HepG2 (cell line): Measurements from ENCODE around the gene SNRPD1. TPM values are rescaled to one million over a fixed set of nuclear protein-coding genes. Genes with fewer than 3 reads are reported as not detected.
A peak's percentile ranks its signal among the peaks of the same experiment; 100 is the strongest.

Source experiments
- BCL6 ChIP-seq: IDR thresholded peaks from 2 replicates; pipeline ENCODE4 v1.6.1; 2016; ENCODE audit warnings: missing genetic modification reagents, missing compliant biosample characterization
- BORCS8-MEF2B ChIP-seq: sonication (generic); formaldehyde crosslinking; IDR thresholded peaks from 2 replicates; pipeline ENCODE4 v1.8.0; 2022; ENCODE audit warnings: mild to moderate bottlenecking, missing genetic modification reagents
- CBX5 ChIP-seq: sonication (generic); formaldehyde crosslinking; IDR thresholded peaks from 2 replicates; pipeline ENCODE4 v1.4.0; 2020; ENCODE audit warnings: missing genetic modification reagents, borderline replicate concordance
- FOXM1 ChIP-seq: sonication (generic); formaldehyde crosslinking; IDR thresholded peaks from 2 replicates; pipeline ENCODE4 v1.5.0; 2020; ENCODE audit warnings: missing genetic modification reagents
- HNF4G ChIP-seq, 2 experiments: sonication (generic) in 1 of 2; formaldehyde crosslinking in 1 of 2; IDR thresholded peaks; 2 replicates each; pipeline versions ENCODE4 v1.4.0 to v1.6.1; 2011 to 2020; ENCODE audit warnings: borderline replicate concordance in 2 of 2, low read depth in 2 of 2, mild to moderate bottlenecking in 2 of 2, low read length in 1 of 2, missing genetic modification reagents in 1 of 2, moderate library complexity in 1 of 2
- HNRNPH1 ChIP-seq: fragments of 200-400 bp; formaldehyde crosslinking; optimal IDR thresholded peaks from 2 replicates; pipeline ENCODE3; 2017; ENCODE audit warnings: mild to moderate bottlenecking, low read depth, low read length
- JARID2 ChIP-seq: sonication (generic); formaldehyde crosslinking; IDR thresholded peaks from 2 replicates; pipeline ENCODE4 v1.8.1; 2023; ENCODE audit warnings: missing genetic modification reagents, inconsistent platforms; ENCODE audit not compliant: insufficient replicate concordance
- KDM5A ChIP-seq: fragments of 200-600 bp; sonication (generic); IDR thresholded peaks from 2 replicates; pipeline ENCODE4 v1.7.0; 2018; ENCODE audit warnings: antibody characterized with exemption, mild to moderate bottlenecking, low read length, borderline replicate concordance
- NR2F6 ChIP-seq, 2 experiments: IDR thresholded peaks; 2 replicates each; pipeline ENCODE4 v1.6.1; 2016; ENCODE audit warnings: antibody characterized with exemption in 1 of 2, mild to moderate bottlenecking in 1 of 2
- PHF8 ChIP-seq: sonication (generic); formaldehyde crosslinking; IDR thresholded peaks from 2 replicates; pipeline ENCODE4 v1.5.0; 2020; ENCODE audit warnings: missing genetic modification reagents
- PPARG ChIP-seq: conservative IDR thresholded peaks from 2 replicates; pipeline ENCODE4 v1.6.1; 2016; ENCODE audit warnings: missing biosample characterization, missing genetic modification reagents
- SIN3B ChIP-seq: fragments of 150-350 bp; IDR thresholded peaks from 2 replicates; pipeline ENCODE4 v1.6.1; 2014; ENCODE audit warnings: low read length
- SNAPC2 ChIP-seq: sonication (generic); formaldehyde crosslinking; IDR thresholded peaks from 2 replicates; pipeline ENCODE4 v1.8.1; 2022; ENCODE audit warnings: mild to moderate bottlenecking, missing genetic modification reagents
- YEATS4 ChIP-seq: sonication (generic); formaldehyde crosslinking; IDR thresholded peaks from 2 replicates; pipeline ENCODE4 v1.4.0; 2020; ENCODE audit warnings: missing genetic modification reagents, borderline replicate concordance
- ZNF460 ChIP-seq: sonication (generic); formaldehyde crosslinking; IDR thresholded peaks from 2 replicates; pipeline ENCODE4 v1.5.1; 2020; ENCODE audit warnings: missing genetic modification reagents, mild to moderate bottlenecking, borderline replicate concordance
- ZNF619 ChIP-seq: sonication (generic); formaldehyde crosslinking; IDR thresholded peaks from 2 replicates; pipeline ENCODE4 v1.4.0; 2020; ENCODE audit warnings: mild to moderate bottlenecking, missing genetic modification reagents
- ZNF790 ChIP-seq: sonication (generic); formaldehyde crosslinking; IDR thresholded peaks from 2 replicates; pipeline ENCODE4 v1.8.0; 2022; ENCODE audit warnings: missing genetic modification reagents, mild to moderate bottlenecking, borderline replicate concordance
- polyA plus RNA-seq, 8 experiments: library from polyadenylated mRNA; depleted of rRNA in 3 of 8; stranded (reverse) in 7 of 8; unstranded in 1 of 8; fragments of >200 nt; fragmentation: Illumina TruSeq in 4 of 8; extraction: Trizol in 4 of 8; gene quantifications; 2 replicates each; pipeline versions ENCODE4 v1.2.1 to v1.2.3, GENCODE V29; 2011 to 2016; ENCODE audit warnings: low read depth in 4 of 8, missing spikeins in 1 of 8, mixed read lengths in 1 of 8; ENCODE audit not compliant: insufficient read depth in 1 of 8
- total RNA-seq, 5 experiments: library from RNA; depleted of rRNA; stranded (reverse); fragments of >200 nt; fragmentation: Illumina TruSeq; extraction: Trizol; gene quantifications; 2 replicates each; pipeline ENCODE4 v1.2.3, GENCODE V29; 2016; ENCODE audit warnings: low read depth in 1 of 5
- TF ChIP-seq, protein P1 (sequence below): sonication (generic); formaldehyde crosslinking; IDR thresholded peaks from 2 replicates; pipeline ENCODE4 v1.5.0; 2020; ENCODE audit warnings: mild to moderate bottlenecking, missing genetic modification reagents
- TF ChIP-seq, protein P2 (sequence below): sonication (generic); formaldehyde crosslinking; IDR thresholded peaks from 2 replicates; pipeline ENCODE4 v1.4.0; 2020; ENCODE audit warnings: low read depth, mild to moderate bottlenecking, missing genetic modification reagents
- TF ChIP-seq, protein P3 (sequence below): sonication (generic); formaldehyde crosslinking; IDR thresholded peaks from 2 replicates; pipeline ENCODE4 v1.5.0; 2020; ENCODE audit warnings: missing genetic modification reagents, mild to moderate bottlenecking, borderline replicate concordance
- TF ChIP-seq, protein P4 (sequence below): fragments of 450-650 bp; IDR thresholded peaks from 2 replicates; pipeline ENCODE4 v1.6.1; 2017; ENCODE audit warnings: mild to moderate bottlenecking

Gene SNRPD1
- total and polyA plus RNA-seq, 2 of the 13 experiments (the other 11 are each of a cell fraction or from before 2014, with no cell fraction given) = 22.7 to 275 TPM

- TF ChIP-seq, protein P1, sequence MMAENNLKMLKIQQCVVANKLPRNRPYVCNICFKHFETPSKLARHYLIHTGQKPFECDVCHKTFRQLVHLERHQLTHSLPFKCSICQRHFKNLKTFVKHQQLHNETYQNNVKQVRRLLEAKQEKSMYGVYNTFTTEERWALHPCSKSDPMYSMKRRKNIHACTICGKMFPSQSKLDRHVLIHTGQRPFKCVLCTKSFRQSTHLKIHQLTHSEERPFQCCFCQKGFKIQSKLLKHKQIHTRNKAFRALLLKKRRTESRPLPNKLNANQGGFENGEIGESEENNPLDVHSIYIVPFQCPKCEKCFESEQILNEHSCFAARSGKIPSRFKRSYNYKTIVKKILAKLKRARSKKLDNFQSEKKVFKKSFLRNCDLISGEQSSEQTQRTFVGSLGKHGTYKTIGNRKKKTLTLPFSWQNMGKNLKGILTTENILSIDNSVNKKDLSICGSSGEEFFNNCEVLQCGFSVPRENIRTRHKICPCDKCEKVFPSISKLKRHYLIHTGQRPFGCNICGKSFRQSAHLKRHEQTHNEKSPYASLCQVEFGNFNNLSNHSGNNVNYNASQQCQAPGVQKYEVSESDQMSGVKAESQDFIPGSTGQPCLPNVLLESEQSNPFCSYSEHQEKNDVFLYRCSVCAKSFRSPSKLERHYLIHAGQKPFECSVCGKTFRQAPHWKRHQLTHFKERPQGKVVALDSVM (CRISPR knock-in tag) = peak; percentile 90
- TF ChIP-seq HNRNPH1 (no peak), BORCS8-MEF2B (CRISPR knock-in tag) (0 out of 2 replicates have a peak, but pooled peaks have one; percentile 25), KDM5A (peak; percentile 20; the same call in 1 of the 2 replicates), SNAPC2 (no peak), ZNF790 (CRISPR knock-in tag) (no peak), CBX5 (CRISPR knock-in tag) (no peak), NR2F6 (IDR thresholded peaks at IDR 0.05) (peak; percentile 51), NR2F6 (CRISPR knock-in tag; IDR thresholded peaks at IDR 0.05) (peak; percentile 65; the same call in 1 of the 2 replicates), ZNF619 (CRISPR knock-in tag) (no peak), ZNF460 (no peak), JARID2 (no peak), HNF4G (IDR thresholded peaks at IDR 0.05; ENCODE audit: borderline replicate concordance, low read depth, low read length) (no peak), HNF4G (CRISPR knock-in tag; IDR thresholded peaks at IDR 0.05; ENCODE audit: borderline replicate concordance, low read depth) (no peak), PHF8 (peak; percentile 32; the same call in 1 of the 2 replicates), FOXM1 (CRISPR knock-in tag) (no peak), BCL6 (0 out of 2 replicates have a peak, but pooled peaks have one; percentile 18), SIN3B (no peak), YEATS4 (CRISPR knock-in tag) (no peak), PPARG (CRISPR knock-in tag) (no peak)
- TF ChIP-seq, protein P2, sequence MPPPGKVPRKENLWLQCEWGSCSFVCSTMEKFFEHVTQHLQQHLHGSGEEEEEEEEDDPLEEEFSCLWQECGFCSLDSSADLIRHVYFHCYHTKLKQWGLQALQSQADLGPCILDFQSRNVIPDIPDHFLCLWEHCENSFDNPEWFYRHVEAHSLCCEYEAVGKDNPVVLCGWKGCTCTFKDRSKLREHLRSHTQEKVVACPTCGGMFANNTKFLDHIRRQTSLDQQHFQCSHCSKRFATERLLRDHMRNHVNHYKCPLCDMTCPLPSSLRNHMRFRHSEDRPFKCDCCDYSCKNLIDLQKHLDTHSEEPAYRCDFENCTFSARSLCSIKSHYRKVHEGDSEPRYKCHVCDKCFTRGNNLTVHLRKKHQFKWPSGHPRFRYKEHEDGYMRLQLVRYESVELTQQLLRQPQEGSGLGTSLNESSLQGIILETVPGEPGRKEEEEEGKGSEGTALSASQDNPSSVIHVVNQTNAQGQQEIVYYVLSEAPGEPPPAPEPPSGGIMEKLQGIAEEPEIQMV = no peak
- TF ChIP-seq, protein P3, sequence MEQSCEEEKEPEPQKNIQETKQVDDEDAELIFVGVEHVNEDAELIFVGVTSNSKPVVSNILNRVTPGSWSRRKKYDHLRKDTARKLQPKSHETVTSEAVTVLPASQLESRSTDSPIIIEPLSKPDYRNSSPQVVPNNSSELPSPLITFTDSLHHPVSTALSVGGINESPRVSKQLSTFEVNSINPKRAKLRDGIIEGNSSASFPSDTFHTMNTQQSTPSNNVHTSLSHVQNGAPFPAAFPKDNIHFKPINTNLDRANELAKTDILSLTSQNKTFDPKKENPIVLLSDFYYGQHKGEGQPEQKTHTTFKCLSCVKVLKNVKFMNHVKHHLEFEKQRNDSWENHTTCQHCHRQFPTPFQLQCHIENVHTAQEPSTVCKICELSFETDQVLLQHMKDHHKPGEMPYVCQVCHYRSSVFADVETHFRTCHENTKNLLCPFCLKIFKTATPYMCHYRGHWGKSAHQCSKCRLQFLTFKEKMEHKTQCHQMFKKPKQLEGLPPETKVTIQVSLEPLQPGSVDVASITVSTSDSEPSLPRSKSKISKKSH (CRISPR knock-in tag) = no peak
- TF ChIP-seq, protein P4, sequence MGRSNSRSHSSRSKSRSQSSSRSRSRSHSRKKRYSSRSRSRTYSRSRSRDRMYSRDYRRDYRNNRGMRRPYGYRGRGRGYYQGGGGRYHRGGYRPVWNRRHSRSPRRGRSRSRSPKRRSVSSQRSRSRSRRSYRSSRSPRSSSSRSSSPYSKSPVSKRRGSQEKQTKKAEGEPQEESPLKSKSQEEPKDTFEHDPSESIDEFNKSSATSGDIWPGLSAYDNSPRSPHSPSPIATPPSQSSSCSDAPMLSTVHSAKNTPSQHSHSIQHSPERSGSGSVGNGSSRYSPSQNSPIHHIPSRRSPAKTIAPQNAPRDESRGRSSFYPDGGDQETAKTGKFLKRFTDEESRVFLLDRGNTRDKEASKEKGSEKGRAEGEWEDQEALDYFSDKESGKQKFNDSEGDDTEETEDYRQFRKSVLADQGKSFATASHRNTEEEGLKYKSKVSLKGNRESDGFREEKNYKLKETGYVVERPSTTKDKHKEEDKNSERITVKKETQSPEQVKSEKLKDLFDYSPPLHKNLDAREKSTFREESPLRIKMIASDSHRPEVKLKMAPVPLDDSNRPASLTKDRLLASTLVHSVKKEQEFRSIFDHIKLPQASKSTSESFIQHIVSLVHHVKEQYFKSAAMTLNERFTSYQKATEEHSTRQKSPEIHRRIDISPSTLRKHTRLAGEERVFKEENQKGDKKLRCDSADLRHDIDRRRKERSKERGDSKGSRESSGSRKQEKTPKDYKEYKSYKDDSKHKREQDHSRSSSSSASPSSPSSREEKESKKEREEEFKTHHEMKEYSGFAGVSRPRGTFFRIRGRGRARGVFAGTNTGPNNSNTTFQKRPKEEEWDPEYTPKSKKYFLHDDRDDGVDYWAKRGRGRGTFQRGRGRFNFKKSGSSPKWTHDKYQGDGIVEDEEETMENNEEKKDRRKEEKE = no peak
Observed at GRCh38 chr18:21598726-21599584, 13.2 kb upstream of the SNRPD1 start (continued).
